GM12874 (cell line): Measurements from ENCODE around the gene GTPBP3.

Experiments used
- CTCF ChIP-seq: IDR thresholded peaks from 2 replicates; pipeline ENCODE4 v1.5.1; 2011; ENCODE audit warnings: low read depth, mild to moderate bottlenecking, control low read depth, low read length, moderate library complexity; ENCODE audit not compliant: insufficient read depth

Gene GTPBP3

GRCh38 chr19:17391371-17392151 lies 54.2 kb downstream of the GTPBP3 start:
- no peak for TF ChIP-seq CTCF
